ENCODE measurements around the gene RAB40C. TPM values are rescaled to one million over a fixed set of nuclear protein-coding genes. Genes with fewer than 3 reads are reported as not detected.

RAB40C gene
- total RNA-seq, 1 experiment from 2014 or later: 54.2 TPM

- DNase-seq (ENCODE audit: low spot score): no peak
These were observed 40.5 kb downstream of the RAB40C start for GRCh38 chr16:630249-630814.

- DNase-seq (ENCODE audit: low spot score): peak; percentile 63
These were observed 41.0 kb downstream of the RAB40C start, which contains the start of gene WFIKKN1 for GRCh38 chr16:630815-631405. TSS of gene WFIKKN1 (plus strand) at chr16:630985. CDS start at chr16:631254, 269 bp downstream.

GRCh38 chr16:631808-632358, 42.0 kb downstream of the RAB40C start:
- no peak for DNase-seq (ENCODE audit: low spot score)

GRCh38 chr16:632486-633335, 42.8 kb downstream of the RAB40C start:
- no peak for DNase-seq (ENCODE audit: low spot score)

- no peak for DNase-seq (ENCODE audit: low spot score)
These were observed 43.6 kb downstream of the RAB40C start for GRCh38 chr16:633336-634050.

GRCh38 chr16:634051-634670, 44.3 kb downstream of the RAB40C start:
- no peak for DNase-seq (ENCODE audit: low spot score)

GRCh38 chr16:634996-635395, 45.1 kb downstream of the RAB40C start:
- no peak for DNase-seq (ENCODE audit: low spot score)

- peak; percentile 29 for DNase-seq (ENCODE audit: low spot score)
These were observed 45.8 kb downstream of the RAB40C start for GRCh38 chr16:635573-636205.

- DNase-seq (ENCODE audit: low spot score): peak; percentile 95
These were observed 46.6 kb downstream of the RAB40C start, which contains the start of gene METTL26 for GRCh38 chr16:636206-637080. TSS of gene METTL26 (minus strand) at chr16:636305. CDS start at chr16:636290, 15 bp downstream.

GRCh38 chr16:637081-638018, 47.5 kb downstream of the RAB40C start:
- DNase-seq (ENCODE audit: low spot score): peak; percentile 84

- no peak for DNase-seq (ENCODE audit: low spot score)
These were observed 48.2 kb downstream of the RAB40C start for GRCh38 chr16:638034-638543.

- no peak for DNase-seq (ENCODE audit: low spot score)
These were observed 49.0 kb downstream of the RAB40C start for GRCh38 chr16:638836-639235.

GRCh38 chr16:640614-641013, 50.7 kb downstream of the RAB40C start:
- DNase-seq (ENCODE audit: low spot score): no peak

- DNase-seq (ENCODE audit: low spot score): peak; percentile 80
These were observed 51.7 kb downstream of the RAB40C start, which contains the start of gene MCRIP2 for GRCh38 chr16:641326-642188. TSS of gene MCRIP2 (plus strand) at chr16:641828. CDS start at chr16:641992, 164 bp downstream.

GRCh38 chr16:642189-643049, 52.6 kb downstream of the RAB40C start:
- DNase-seq (ENCODE audit: low spot score): peak; percentile 48

GRCh38 chr16:643050-643368, 53.1 kb downstream of the RAB40C start:
- no peak for DNase-seq (ENCODE audit: low spot score)

Data from HT-29 (cell line).